Right hindlimb (tissue), 1 donor: ENCODE measurements around the gene SLC48A1.
"Not testable (repeated sequence)": the region's sequence is repeated elsewhere in the genome, so short reads cannot be mapped to it uniquely, and the experiment has no call there.

ENCODE experiments used
- DNase-seq: peaks from one replicate; pipeline ENCODE4 v3.0.0-alpha.2; 2018

SLC48A1 gene

GRCh38 chr12:47795121-47795813 is 22.2 kb downstream of the SLC48A1 start:
- no peak for DNase-seq

GRCh38 chr12:47795814-47796411 is 22.9 kb downstream of the SLC48A1 start:
- no peak for DNase-seq

- DNase-seq = no peak
Observed at GRCh38 chr12:47797441-47797840, 24.4 kb downstream of the SLC48A1 start.

- DNase-seq = no peak
Observed at GRCh38 chr12:47798382-47798948, 25.4 kb downstream of the SLC48A1 start.

GRCh38 chr12:47799357-47799955 is 26.4 kb downstream of the SLC48A1 start:
- no peak for DNase-seq

GRCh38 chr12:47800582-47800981 is 27.5 kb downstream of the SLC48A1 start:
- DNase-seq = no peak

GRCh38 chr12:47801170-47801903 is 28.3 kb downstream of the SLC48A1 start:
- DNase-seq = no peak

- no peak for DNase-seq
Observed at GRCh38 chr12:47801904-47802246, 28.8 kb downstream of the SLC48A1 start.

GRCh38 chr12:47802312-47802711 is 29.3 kb downstream of the SLC48A1 start:
- DNase-seq = no peak

- DNase-seq = no peak
Observed at GRCh38 chr12:47803191-47803875, 30.3 kb downstream of the SLC48A1 start.

GRCh38 chr12:47804171-47804570 is 31.1 kb downstream of the SLC48A1 start:
- no peak for DNase-seq

GRCh38 chr12:47805417-47805816 is 32.4 kb downstream of the SLC48A1 start:
- no peak for DNase-seq

GRCh38 chr12:47807338-47807737 is 34.3 kb downstream of the SLC48A1 start:
- DNase-seq = no peak

GRCh38 chr12:47808050-47808449 is 35.0 kb downstream of the SLC48A1 start:
- peak; percentile 71 for DNase-seq

- no peak for DNase-seq
Observed at GRCh38 chr12:47808574-47809365, 35.7 kb downstream of the SLC48A1 start.

- not testable (repeated sequence) for DNase-seq
Observed at GRCh38 chr12:47809518-47809917, 36.5 kb downstream of the SLC48A1 start.

GRCh38 chr12:47811072-47811396 is 38.0 kb downstream of the SLC48A1 start:
- DNase-seq = no peak

- DNase-seq = peak; percentile 89
Observed at GRCh38 chr12:47811581-47812484, 38.8 kb downstream of the SLC48A1 start.

GRCh38 chr12:47812797-47813510 is 39.9 kb downstream of the SLC48A1 start:
- DNase-seq = peak; percentile 86

GRCh38 chr12:47813511-47814196 is 40.6 kb downstream of the SLC48A1 start:
- no peak for DNase-seq
